WTC11 (cell line): ENCODE measurements around the gene ZNF808. TPM values are rescaled to one million over a fixed set of nuclear protein-coding genes. Genes with fewer than 3 reads are reported as not detected.

Experiments used
- ATAC-seq: fragments of 200-7000 bp; cut with Tn5 transposase; 2 replicates; pipeline ENCODE4 v1.10.0; 2021; ENCODE audit warnings: mild to moderate bottlenecking, moderate library complexity
- CTCF ChIA-PET: fragments of 300-600 bp; sonication (Branson Sonifier 250); formaldehyde crosslinking; loops from one replicate; lab custom pipeline; 2021; ENCODE audit warnings: antibody characterized with exemption; lab: Charles Lee
- POLR2A ChIA-PET: fragments of 350-600 bp; sonication (Branson Sonifier 250); formaldehyde crosslinking; loops from one replicate; lab custom pipeline; 2021; ENCODE audit warnings: antibody characterized with exemption; lab: Charles Lee
- DNase-seq: peaks from one replicate; pipeline ENCODE4 v3.0.0; 2021; ENCODE audit warnings: low spot score
- H3K27ac Mint-ChIP-seq: 2 replicates; pipeline ENCODE4 v1.8.0; 2021; ENCODE audit warnings: mixed read lengths
- H3K27me3 Mint-ChIP-seq: 2 replicates; pipeline ENCODE4 v1.8.0; 2021; ENCODE audit warnings: low read depth, mild to moderate bottlenecking, moderate library complexity, mixed read lengths
- H3K36me3 Mint-ChIP-seq: 2 replicates; pipeline ENCODE4 v1.8.0; 2021; ENCODE audit warnings: mixed read lengths
- H3K4me1 Mint-ChIP-seq: 2 replicates; pipeline ENCODE4 v1.8.0; 2022; ENCODE audit warnings: mixed read lengths
- H3K4me3 Mint-ChIP-seq: 2 replicates; pipeline ENCODE4 v1.8.0; 2021; ENCODE audit warnings: mild to moderate bottlenecking, moderate library complexity, mixed read lengths
- H3K9me3 Mint-ChIP-seq: 2 replicates; pipeline ENCODE4 v1.8.0; 2021; ENCODE audit warnings: mixed read lengths
- AR ChIP-seq: fragments of 250-450 bp; sonication (Bioruptor Pico); IDR thresholded peaks from 2 replicates; pipeline ENCODE4 v1.9.0; 2021; ENCODE audit warnings: mild to moderate bottlenecking
- CREB1 ChIP-seq: sonication (generic); formaldehyde crosslinking; IDR thresholded peaks from 2 replicates; pipeline ENCODE4 v1.8.0; 2023; ENCODE audit warnings: mild to moderate bottlenecking, missing genetic modification reagents
- ELF4 ChIP-seq: sonication (generic); formaldehyde crosslinking; IDR thresholded peaks from 2 replicates; pipeline ENCODE4 v1.8.1; 2022; ENCODE audit warnings: low read depth, mild to moderate bottlenecking, moderate library complexity, missing genetic modification reagents
- ERG ChIP-seq: fragments of 250-450 bp; sonication (Bioruptor Pico); IDR thresholded peaks from 2 replicates; pipeline ENCODE4 v1.8.0; 2021; ENCODE audit warnings: mild to moderate bottlenecking
- ESRRA ChIP-seq: sonication (generic); formaldehyde crosslinking; IDR thresholded peaks from 2 replicates; pipeline ENCODE4 v1.8.1; 2022; ENCODE audit warnings: mild to moderate bottlenecking, missing genetic modification reagents, borderline replicate concordance
- ETV6 ChIP-seq: sonication (generic); formaldehyde crosslinking; IDR thresholded peaks from 2 replicates; pipeline ENCODE4 v1.8.1; 2022; ENCODE audit warnings: mild to moderate bottlenecking, missing genetic modification reagents
- FOXP1 ChIP-seq: sonication (generic); formaldehyde crosslinking; IDR thresholded peaks from 2 replicates; pipeline ENCODE4 v1.8.0; 2022; ENCODE audit warnings: missing genetic modification reagents, mild to moderate bottlenecking, moderate library complexity, borderline replicate concordance
- HMGXB4 ChIP-seq: sonication (generic); formaldehyde crosslinking; IDR thresholded peaks from 2 replicates; pipeline ENCODE4 v1.8.1; 2023; ENCODE audit warnings: mild to moderate bottlenecking, moderate library complexity, missing genetic modification reagents
- JUN ChIP-seq: sonication (generic); formaldehyde crosslinking; IDR thresholded peaks from 2 replicates; pipeline ENCODE4 v1.8.0; 2023; ENCODE audit warnings: mild to moderate bottlenecking, missing genetic modification reagents
- KAT7 ChIP-seq: sonication (generic); formaldehyde crosslinking; IDR thresholded peaks from 2 replicates; pipeline ENCODE4 v1.8.1; 2023; ENCODE audit warnings: missing genetic modification reagents, mild to moderate bottlenecking, borderline replicate concordance
- NFATC4 ChIP-seq: fragments of 250-450 bp; sonication (Bioruptor Pico); IDR thresholded peaks from 2 replicates; pipeline ENCODE4 v1.9.0; 2021; ENCODE audit warnings: mild to moderate bottlenecking
- SMAD4 ChIP-seq: sonication (generic); formaldehyde crosslinking; IDR thresholded peaks from 2 replicates; pipeline ENCODE4 v1.8.0; 2022; ENCODE audit warnings: mild to moderate bottlenecking, missing genetic modification reagents
- SP1 ChIP-seq: sonication (generic); formaldehyde crosslinking; conservative IDR thresholded peaks from 2 replicates; pipeline ENCODE4 v1.8.1; 2022; ENCODE audit warnings: missing genetic modification reagents
- ZMAT4 ChIP-seq: fragments of 250-450 bp; sonication (Bioruptor Pico); IDR thresholded peaks from 2 replicates; pipeline ENCODE4 v1.9.0; 2021; ENCODE audit warnings: mild to moderate bottlenecking
- ZNF425 ChIP-seq: fragments of 250-450 bp; sonication (Bioruptor Pico); conservative IDR thresholded peaks from 2 replicates; pipeline ENCODE4 v1.9.0; 2021; ENCODE audit warnings: mild to moderate bottlenecking
- ZSCAN18 ChIP-seq: fragments of 250-450 bp; sonication (Bioruptor Pico); IDR thresholded peaks from 2 replicates; pipeline ENCODE4 v2.1.2; 2022; ENCODE audit warnings: mild to moderate bottlenecking, moderate library complexity
- total RNA-seq: library from RNA; stranded (reverse); gene quantifications from 3 replicates; pipeline ENCODE4 v1.2.3, GENCODE V29; 2021

ZNF808 gene
- total RNA-seq, 1 experiment from 2014 or later, result 59.2 TPM

GRCh38 chr19:52570000-52570861, 42.8 kb downstream of the ZNF808 start, which contains the start of gene ZNF701 (continued):
- no peak for TF ChIP-seq NFATC4
- peak; percentile 56; the same call in 1 of the 2 replicates for TF ChIP-seq ETV6 (CRISPR knock-in tag)

GRCh38 chr19:52584736-52585440, 57.4 kb downstream of the ZNF808 start:
- Mint-ChIP-seq H3K4me3 (peak overlapping the region; percentile 63), H3K27ac (peak overlapping the region; percentile 47; the same call in 1 of the 2 replicates), H3K4me1 (peaks cover 23% of the 10 kb centered on the region), H3K27me3 (no peaks in the 10 kb centered on the region), H3K9me3 (peaks cover 22% of the 10 kb centered on the region), H3K36me3 (peaks cover 62% of the 10 kb centered on the region)
- peak; percentile 90 for ATAC-seq
- ChIA-PET POLR2A (no interaction called here), CTCF (no interaction called here)
- peak; percentile 76 for DNase-seq
- no peak for TF ChIP-seq ELF4 (CRISPR knock-in tag)

- Mint-ChIP-seq H3K4me1 (peaks cover 23% of the 10 kb centered on the region), H3K27ac (peak overlapping the region; percentile 47; the same call in 1 of the 2 replicates), H3K9me3 (peaks cover 22% of the 10 kb centered on the region), H3K4me3 (peak overlapping the region; percentile 63), H3K36me3 (peaks cover 63% of the 10 kb centered on the region), H3K27me3 (no peaks in the 10 kb centered on the region)
- TF ChIP-seq SMAD4 (CRISPR knock-in tag), result no peak
- TF ChIP-seq JUN (CRISPR knock-in tag), result no peak
- no peak for TF ChIP-seq HMGXB4
- no peak for TF ChIP-seq ZMAT4 (CRISPR knock-in tag)
- no peak for TF ChIP-seq ESRRA (CRISPR knock-in tag)
- TF ChIP-seq SP1, result no peak
- POLR2A ChIA-PET, result no interaction called here
- CTCF ChIA-PET, result interaction anchor here (0.8 kb wide), 1 partner anchor 59 kb away, joined by 3 read pairs; no protein-coding TSS in a partner anchor
- peak; percentile 42 for ATAC-seq
- no peak for DNase-seq
Observed at GRCh38 chr19:52585604-52586003, 58.1 kb downstream of the ZNF808 start.

- Mint-ChIP-seq H3K4me3 (no peak overlapping the region), H3K27ac (peak overlapping the region; percentile 53; the same call in 1 of the 2 replicates), H3K4me1 (peaks cover 9% of the 10 kb centered on the region), H3K27me3 (no peaks in the 10 kb centered on the region), H3K36me3 (peaks cover 66% of the 10 kb centered on the region), H3K9me3 (peaks cover 15% of the 10 kb centered on the region)
- ChIA-PET CTCF (interaction anchor here (0.6 to 1.5 kb wide), 10 partner anchors 9 to 568 kb away, joined by 3 to 10 read pairs (median 4); partner anchors contain the start of genes ZNF347, ZNF808 and ZNF880), POLR2A (no interaction called here)
- peak; percentile 52 for DNase-seq
- peak; percentile 46; the same call in 1 of the 2 replicates for ATAC-seq
- TF ChIP-seq CREB1 (CRISPR knock-in tag) (no peak), KAT7 (CRISPR knock-in tag) (no peak), FOXP1 (CRISPR knock-in tag) (no peak), SP1 (no peak), ZSCAN18 (no peak), ERG (CRISPR knock-in tag) (no peak), AR (CRISPR knock-in tag) (no peak), ZNF425 (CRISPR knock-in tag) (no peak)
Observed at GRCh38 chr19:52590728-52591127, 63.3 kb downstream of the ZNF808 start.
